NCI-H748 (cell line): ENCODE results near the gene NEO1.
A peak's percentile ranks its signal among the peaks of the same experiment; 100 is the strongest.

Source experiments
- DNase-seq: peaks from one replicate; lab custom pipeline; 2025; ENCODE audit not compliant: unreplicated experiment; lab: John Stamatoyannopoulos, UW

Gene NEO1

GRCh38 chr15:73028031-73028430 is 24.2 kb upstream of the NEO1 start:
- DNase-seq, result no peak

- no peak for DNase-seq
Observed at GRCh38 chr15:73028831-73029451, 23.3 kb upstream of the NEO1 start.

- no peak for DNase-seq
Observed at GRCh38 chr15:73030122-73030679, 22.1 kb upstream of the NEO1 start.

- no peak for DNase-seq
Observed at GRCh38 chr15:73031648-73032047, 20.6 kb upstream of the NEO1 start.

GRCh38 chr15:73033611-73034010 is 18.7 kb upstream of the NEO1 start:
- DNase-seq, result no peak

- no peak for DNase-seq
Observed at GRCh38 chr15:73034221-73034620, 18.0 kb upstream of the NEO1 start.

- DNase-seq, result no peak
Observed at GRCh38 chr15:73035221-73035620, 17.0 kb upstream of the NEO1 start.

GRCh38 chr15:73038220-73038619 is 14.0 kb upstream of the NEO1 start:
- no peak for DNase-seq

GRCh38 chr15:73046073-73046472 is 6.2 kb upstream of the NEO1 start:
- no peak for DNase-seq

- no peak for DNase-seq
Observed at GRCh38 chr15:73047882-73048281, 4.4 kb upstream of the NEO1 start.

GRCh38 chr15:73048624-73049295 is 3.5 kb upstream of the NEO1 start:
- DNase-seq, result no peak

- DNase-seq, result no peak
Observed at GRCh38 chr15:73049564-73050215, 2.6 kb upstream of the NEO1 start.

- DNase-seq, result no peak
Observed at GRCh38 chr15:73050561-73051295, 1.5 kb upstream of the NEO1 start.

GRCh38 chr15:73051391-73051806 is 864 bp upstream of the NEO1 start:
- DNase-seq, result peak; percentile 31

- peak; percentile 56 for DNase-seq
Observed at GRCh38 chr15:73052653-73053397, 562 bp downstream of the NEO1 start.

- peak; percentile 9 for DNase-seq
Observed at GRCh38 chr15:73053398-73053723, 1.1 kb downstream of the NEO1 start.

- DNase-seq, result no peak
Observed at GRCh38 chr15:73054417-73054953, 2.2 kb downstream of the NEO1 start.

GRCh38 chr15:73056460-73056859 is 4.2 kb downstream of the NEO1 start:
- no peak for DNase-seq

- no peak for DNase-seq
Observed at GRCh38 chr15:73058437-73058836, 6.2 kb downstream of the NEO1 start.

GRCh38 chr15:73065114-73065513 is 12.9 kb downstream of the NEO1 start:
- DNase-seq, result no peak

GRCh38 chr15:73069109-73069508 is 16.8 kb downstream of the NEO1 start:
- DNase-seq, result no peak
